Thyroid gland (tissue), 4 donors: ENCODE data around the gene CCDC34. TPM values are rescaled to one million over a fixed set of nuclear protein-coding genes. Genes with fewer than 3 reads are reported as not detected.

Experiments used
- DNase-seq, 2 donors: peaks; one replicate each; pipeline ENCODE4 v3.0.0-alpha.2; 2019
- H3K27ac ChIP-seq, 3 donors: fragments of 200-600 bp; sonication (generic); 1 replicate in 2 of 3; 2 replicates in 1 of 3; pipeline ENCODE4 v1.5.1; 2016 to 2019; ENCODE audit warnings: mild to moderate bottlenecking in 1 of 3, moderate library complexity in 1 of 3
- H3K27me3 ChIP-seq: fragments of 200-600 bp; sonication (generic); one replicate; pipeline ENCODE4 v1.5.1; 2019
- H3K36me3 ChIP-seq, 2 donors: fragments of 200-600 bp; sonication (generic); one replicate each; pipeline ENCODE4 v1.5.1; 2016 to 2019
- H3K4me1 ChIP-seq, 2 donors: fragments of 200-600 bp; sonication (generic); one replicate each; pipeline ENCODE4 v1.5.1; 2017 to 2019
- H3K4me3 ChIP-seq, 3 donors: fragments of 200-600 bp; sonication (generic); replicated peaks in 1 of 3; 1 replicate in 2 of 3; 2 replicates in 1 of 3; pipeline ENCODE4 v1.5.1; 2016; ENCODE audit warnings: mild to moderate bottlenecking in 1 of 3
- H3K9me3 ChIP-seq: fragments of 200-600 bp; sonication (generic); one replicate; pipeline ENCODE4 v1.5.1; 2017
- POLR2A ChIP-seq, 2 donors: fragments of 450-650 bp; IDR thresholded peaks; one replicate each; pipeline ENCODE4 v1.6.1; 2017; ENCODE audit warnings: antibody characterized with exemption in 2 of 2, mild to moderate bottlenecking in 2 of 2, moderate library complexity in 1 of 2
- WGBS, 2 donors: methylation state at CpG; one replicate each; pipeline ENCODE4 v1.1.5; 2017; 5-methylcytosine and 5-hydroxymethylcytosine counted together
- intact Hi-C: fragments of 100-400 bp; cut with DNase I; formaldehyde crosslinking; loops from one replicate; pipeline ENCODE4 v1.15.1; 2023
- total RNA-seq, 4 donors: library from RNA; depleted of rRNA; stranded (reverse); fragments of >200 nt; gene quantifications; one replicate each; pipeline ENCODE4 v1.2.3, GENCODE V29; 2016
- TF ChIP-seq, protein P1 (sequence below), 6 experiments: fragments of 200-600 bp in 3 of 6; fragments of 450-650 bp in 3 of 6; sonication (generic) in 3 of 6; IDR thresholded peaks; one replicate each; pipeline ENCODE4 v1.5.1; 2016 to 2019; ENCODE audit warnings: antibody characterized with exemption in 6 of 6, mild to moderate bottlenecking in 2 of 6, inconsistent platforms in 1 of 6, moderate library complexity in 1 of 6

Gene CCDC34
- total RNA-seq, 4 donors from 2014 or later, result 2.1 to 4.6 (median 3.9) TPM

GRCh38 chr11:27383645-27384044, 20.6 kb upstream of the CCDC34 start:
- Histone ChIP-seq H3K27me3 (no peaks in the 10 kb centered on the region), H3K27ac (no peak overlapping the region), H3K4me1 (peaks cover 0 to 17% of the 10 kb centered on the region in 2 donors), H3K9me3 (no peaks in the 10 kb centered on the region), H3K4me3 (no peak overlapping the region), H3K36me3 (no peaks in the 10 kb centered on the region)
- DNase-seq, result no peak
- intact Hi-C loops, result no loop called here
- WGBS, 2 donors, result 86 to 90% methylated on average over 1 of the region's 1 CpG
- TF ChIP-seq, protein P1, sequence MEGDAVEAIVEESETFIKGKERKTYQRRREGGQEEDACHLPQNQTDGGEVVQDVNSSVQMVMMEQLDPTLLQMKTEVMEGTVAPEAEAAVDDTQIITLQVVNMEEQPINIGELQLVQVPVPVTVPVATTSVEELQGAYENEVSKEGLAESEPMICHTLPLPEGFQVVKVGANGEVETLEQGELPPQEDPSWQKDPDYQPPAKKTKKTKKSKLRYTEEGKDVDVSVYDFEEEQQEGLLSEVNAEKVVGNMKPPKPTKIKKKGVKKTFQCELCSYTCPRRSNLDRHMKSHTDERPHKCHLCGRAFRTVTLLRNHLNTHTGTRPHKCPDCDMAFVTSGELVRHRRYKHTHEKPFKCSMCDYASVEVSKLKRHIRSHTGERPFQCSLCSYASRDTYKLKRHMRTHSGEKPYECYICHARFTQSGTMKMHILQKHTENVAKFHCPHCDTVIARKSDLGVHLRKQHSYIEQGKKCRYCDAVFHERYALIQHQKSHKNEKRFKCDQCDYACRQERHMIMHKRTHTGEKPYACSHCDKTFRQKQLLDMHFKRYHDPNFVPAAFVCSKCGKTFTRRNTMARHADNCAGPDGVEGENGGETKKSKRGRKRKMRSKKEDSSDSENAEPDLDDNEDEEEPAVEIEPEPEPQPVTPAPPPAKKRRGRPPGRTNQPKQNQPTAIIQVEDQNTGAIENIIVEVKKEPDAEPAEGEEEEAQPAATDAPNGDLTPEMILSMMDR (IDR thresholded peaks at IDR 0.05), result no peak
- TF ChIP-seq POLR2A (IDR thresholded peaks at IDR 0.05), result no peak

GRCh38 chr11:27381238-27381666, 18.2 kb upstream of the CCDC34 start:
- 81 to 100% methylated on average over 4 to 5 of the region's 5 CpGs for WGBS, 2 donors
- intact Hi-C loops, result no loop called here
- TF ChIP-seq, protein P1 (IDR thresholded peaks at IDR 0.05), result no peak
- no peak for TF ChIP-seq POLR2A (IDR thresholded peaks at IDR 0.05)
- no peak for DNase-seq
- H3K27ac ChIP-seq, result no peak overlapping the region
- H3K36me3 ChIP-seq, result no peaks in the 10 kb centered on the region
- H3K4me1 ChIP-seq, result peaks cover 0 to 11% of the 10 kb centered on the region in 2 donors
- no peak overlapping the region for H3K4me3 ChIP-seq
- no peaks in the 10 kb centered on the region for H3K9me3 ChIP-seq
- H3K27me3 ChIP-seq, result no peaks in the 10 kb centered on the region

DNA sequence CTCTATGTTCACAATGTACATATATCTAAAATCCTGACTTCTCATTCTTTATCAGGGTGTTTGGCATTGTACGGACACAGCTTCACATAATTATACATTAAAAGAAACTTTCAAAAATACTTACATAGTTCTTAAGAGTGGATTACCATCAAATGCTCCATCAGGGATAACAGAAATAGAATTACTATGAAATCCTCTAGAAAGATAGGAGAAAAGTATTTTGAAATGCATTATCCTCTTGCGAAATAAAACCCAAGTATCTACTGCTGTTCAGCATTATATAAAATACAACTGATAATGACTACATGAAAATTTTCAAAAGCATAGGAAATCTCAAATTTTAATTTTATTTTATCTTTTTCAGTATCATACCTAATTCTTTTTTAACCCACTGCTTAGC, 17.8 kb upstream of the CCDC34 start:
- Histone ChIP-seq H3K9me3 (no peaks in the 10 kb centered on the region), H3K27ac (no peak overlapping the region), H3K4me1 (peaks cover 0 to 6% of the 10 kb centered on the region in 2 donors), H3K36me3 (no peaks in the 10 kb centered on the region), H3K4me3 (no peak overlapping the region), H3K27me3 (no peaks in the 10 kb centered on the region)
- WGBS, 2 donors, result 98 to 99% methylated on average over 2 of the region's 2 CpGs
- DNase-seq, result no peak
- TF ChIP-seq, protein P1 (IDR thresholded peaks at IDR 0.05), result no peak
- TF ChIP-seq POLR2A (IDR thresholded peaks at IDR 0.05), result no peak
- intact Hi-C loops, result no loop called here

GRCh38 chr11:27379449-27379848, 16.4 kb upstream of the CCDC34 start:
- Histone ChIP-seq H3K9me3 (no peaks in the 10 kb centered on the region), H3K27ac (no peak overlapping the region), H3K36me3 (no peaks in the 10 kb centered on the region), H3K27me3 (no peaks in the 10 kb centered on the region), H3K4me3 (no peak overlapping the region), H3K4me1 (no peaks in the 10 kb centered on the region)
- intact Hi-C loops, result no loop called here
- whole genome bisulfite sequencing, 2 donors, result 78 to 86% methylated on average over 3 of the region's 3 CpGs
- TF ChIP-seq, protein P1 (IDR thresholded peaks at IDR 0.05), result no peak
- no peak for TF ChIP-seq POLR2A (IDR thresholded peaks at IDR 0.05)
- no peak for DNase-seq

- no peak overlapping the region for H3K4me3 ChIP-seq
- peaks cover 0 to 4% of the 10 kb centered on the region in 2 donors for H3K36me3 ChIP-seq
- DNase-seq, result no peak
- H3K9me3 ChIP-seq, result no peaks in the 10 kb centered on the region
- TF ChIP-seq POLR2A (IDR thresholded peaks at IDR 0.05), result no peak
- TF ChIP-seq, protein P1 (IDR thresholded peaks at IDR 0.05), result no peak
- H3K4me1 ChIP-seq, result no peaks in the 10 kb centered on the region
- no peak overlapping the region for H3K27ac ChIP-seq
- WGBS, 2 donors, result 97 to 98% methylated on average over 2 of the region's 2 CpGs
- intact Hi-C loops, result no loop called here
- H3K27me3 ChIP-seq, result no peaks in the 10 kb centered on the region
Measured at GRCh38 chr11:27375370-27375769, 12.4 kb upstream of the CCDC34 start.
